ENCODE measurements around the gene CCDC39.

Gene CCDC39

GRCh38 chr3:180679178-180680096 is at the start of gene CCDC39:
TSS of gene CCDC39 (minus strand) at chr3:180679489. CDS start at chr3:180679380, 109 bp downstream.
- Histone ChIP-seq H3K4me1 (ENCODE audit: insufficient read depth, low read length) (no peaks in the 10 kb centered on the region), H3K27me3 (ENCODE audit: insufficient read depth, low read length) (peaks cover 18% of the 10 kb centered on the region), H3K36me3 (ENCODE audit: insufficient read depth, low read depth, low read length) (no peaks in the 10 kb centered on the region), H3K9me3 (ENCODE audit: insufficient read depth, low read depth, low read length) (no peaks in the 10 kb centered on the region), H3K4me3 (ENCODE audit: low read length) (peak within 1 kb of the TSS; percentile 78), H3K27ac (ENCODE audit: low read length) (no peak within 1 kb of the TSS), H3K9ac (ENCODE audit: low read depth, low read length) (peak within 1 kb of the TSS; percentile 50; the same call in 1 of the 2 replicates)

- Histone ChIP-seq H3K9ac (ENCODE audit: low read depth, low read length) (no peak overlapping the region), H3K27ac (ENCODE audit: low read length) (no peak overlapping the region), H3K36me3 (ENCODE audit: insufficient read depth, low read depth, low read length) (no peaks in the 10 kb centered on the region), H3K9me3 (ENCODE audit: insufficient read depth, low read depth, low read length) (no peaks in the 10 kb centered on the region), H3K4me3 (ENCODE audit: low read length) (no peak overlapping the region), H3K27me3 (ENCODE audit: insufficient read depth, low read length) (no peaks in the 10 kb centered on the region), H3K4me1 (ENCODE audit: insufficient read depth, low read length) (peaks cover 7% of the 10 kb centered on the region)
These were observed 40.7 kb upstream of the CCDC39 start for GRCh38 chr3:180720012-180720411.

GRCh38 chr3:180707896-180708295 is 28.6 kb upstream of the CCDC39 start:
- H3K27ac ChIP-seq (ENCODE audit: low read length) = peak overlapping the region; percentile 28
- peak overlapping the region; percentile 41; the same call in 1 of the 2 replicates for H3K4me3 ChIP-seq (ENCODE audit: low read length)
- H3K9me3 ChIP-seq (ENCODE audit: insufficient read depth, low read depth, low read length) = peaks cover 5% of the 10 kb centered on the region
- peak overlapping the region; percentile 27; the same call in 1 of the 2 replicates for H3K9ac ChIP-seq (ENCODE audit: low read depth, low read length)
- H3K36me3 ChIP-seq (ENCODE audit: insufficient read depth, low read depth, low read length) = no peaks in the 10 kb centered on the region
- H3K4me1 ChIP-seq (ENCODE audit: insufficient read depth, low read length) = peaks cover 19% of the 10 kb centered on the region; the same call in 1 of the 2 replicates
- H3K27me3 ChIP-seq (ENCODE audit: insufficient read depth, low read length) = no peaks in the 10 kb centered on the region

- Histone ChIP-seq H3K9ac (ENCODE audit: low read depth, low read length) (no peak overlapping the region), H3K27ac (ENCODE audit: low read length) (no peak overlapping the region), H3K4me3 (ENCODE audit: low read length) (no peak overlapping the region), H3K36me3 (ENCODE audit: insufficient read depth, low read depth, low read length) (no peaks in the 10 kb centered on the region), H3K9me3 (ENCODE audit: insufficient read depth, low read depth, low read length) (peaks cover 8% of the 10 kb centered on the region), H3K27me3 (ENCODE audit: insufficient read depth, low read length) (no peaks in the 10 kb centered on the region), H3K4me1 (ENCODE audit: insufficient read depth, low read length) (peaks cover 19% of the 10 kb centered on the region; the same call in 1 of the 2 replicates)
These were observed 26.3 kb upstream of the CCDC39 start for GRCh38 chr3:180705619-180706018.

- no peaks in the 10 kb centered on the region for H3K27me3 ChIP-seq (ENCODE audit: insufficient read depth, low read length)
- peaks cover 19% of the 10 kb centered on the region; the same call in 1 of the 2 replicates for H3K4me1 ChIP-seq (ENCODE audit: insufficient read depth, low read length)
- H3K9ac ChIP-seq (ENCODE audit: low read depth, low read length) = no peak overlapping the region
- H3K4me3 ChIP-seq (ENCODE audit: low read length) = no peak overlapping the region
- no peaks in the 10 kb centered on the region for H3K36me3 ChIP-seq (ENCODE audit: insufficient read depth, low read depth, low read length)
- peaks cover 8% of the 10 kb centered on the region for H3K9me3 ChIP-seq (ENCODE audit: insufficient read depth, low read depth, low read length)
- H3K27ac ChIP-seq (ENCODE audit: low read length) = no peak overlapping the region
These were observed 25.2 kb upstream of the CCDC39 start for GRCh38 chr3:180704532-180704931.

GRCh38 chr3:180700941-180701340 is 21.7 kb upstream of the CCDC39 start:
- no peaks in the 10 kb centered on the region for H3K36me3 ChIP-seq (ENCODE audit: insufficient read depth, low read depth, low read length)
- H3K9ac ChIP-seq (ENCODE audit: low read depth, low read length) = no peak overlapping the region
- H3K4me1 ChIP-seq (ENCODE audit: insufficient read depth, low read length) = no peaks in the 10 kb centered on the region
- H3K9me3 ChIP-seq (ENCODE audit: insufficient read depth, low read depth, low read length) = peaks cover 8% of the 10 kb centered on the region
- H3K4me3 ChIP-seq (ENCODE audit: low read length) = no peak overlapping the region
- H3K27ac ChIP-seq (ENCODE audit: low read length) = no peak overlapping the region
- no peaks in the 10 kb centered on the region for H3K27me3 ChIP-seq (ENCODE audit: insufficient read depth, low read length)

- Histone ChIP-seq H3K36me3 (ENCODE audit: insufficient read depth, low read depth, low read length) (no peaks in the 10 kb centered on the region), H3K4me1 (ENCODE audit: insufficient read depth, low read length) (no peaks in the 10 kb centered on the region), H3K9me3 (ENCODE audit: insufficient read depth, low read depth, low read length) (peaks cover 7% of the 10 kb centered on the region), H3K9ac (ENCODE audit: low read depth, low read length) (no peak overlapping the region), H3K27ac (ENCODE audit: low read length) (no peak overlapping the region), H3K4me3 (ENCODE audit: low read length) (no peak overlapping the region), H3K27me3 (ENCODE audit: insufficient read depth, low read length) (no peaks in the 10 kb centered on the region)
These were observed 19.5 kb upstream of the CCDC39 start for GRCh38 chr3:180698760-180699270.

- Histone ChIP-seq H3K27me3 (ENCODE audit: insufficient read depth, low read length) (no peaks in the 10 kb centered on the region), H3K4me1 (ENCODE audit: insufficient read depth, low read length) (peaks cover 8% of the 10 kb centered on the region; the same call in 1 of the 2 replicates), H3K9ac (ENCODE audit: low read depth, low read length) (no peak overlapping the region), H3K4me3 (ENCODE audit: low read length) (no peak overlapping the region), H3K27ac (ENCODE audit: low read length) (no peak overlapping the region), H3K36me3 (ENCODE audit: insufficient read depth, low read depth, low read length) (no peaks in the 10 kb centered on the region), H3K9me3 (ENCODE audit: insufficient read depth, low read depth, low read length) (no peaks in the 10 kb centered on the region)
These were observed 15.0 kb upstream of the CCDC39 start for GRCh38 chr3:180694321-180694720.

- Histone ChIP-seq H3K4me1 (ENCODE audit: insufficient read depth, low read length) (peaks cover 8% of the 10 kb centered on the region; the same call in 1 of the 2 replicates), H3K27me3 (ENCODE audit: insufficient read depth, low read length) (no peaks in the 10 kb centered on the region), H3K9me3 (ENCODE audit: insufficient read depth, low read depth, low read length) (no peaks in the 10 kb centered on the region), H3K4me3 (ENCODE audit: low read length) (no peak overlapping the region), H3K9ac (ENCODE audit: low read depth, low read length) (no peak overlapping the region), H3K36me3 (ENCODE audit: insufficient read depth, low read depth, low read length) (no peaks in the 10 kb centered on the region), H3K27ac (ENCODE audit: low read length) (no peak overlapping the region)
These were observed 14.4 kb upstream of the CCDC39 start for GRCh38 chr3:180693656-180694055.

GRCh38 chr3:180690061-180690460 is 10.8 kb upstream of the CCDC39 start:
- peaks cover 9% of the 10 kb centered on the region; the same call in 1 of the 2 replicates for H3K4me1 ChIP-seq (ENCODE audit: insufficient read depth, low read length)
- no peaks in the 10 kb centered on the region for H3K27me3 ChIP-seq (ENCODE audit: insufficient read depth, low read length)
- H3K9me3 ChIP-seq (ENCODE audit: insufficient read depth, low read depth, low read length) = no peaks in the 10 kb centered on the region
- H3K9ac ChIP-seq (ENCODE audit: low read depth, low read length) = no peak overlapping the region
- H3K4me3 ChIP-seq (ENCODE audit: low read length) = no peak overlapping the region
- H3K36me3 ChIP-seq (ENCODE audit: insufficient read depth, low read depth, low read length) = no peaks in the 10 kb centered on the region
- H3K27ac ChIP-seq (ENCODE audit: low read length) = no peak overlapping the region

GRCh38 chr3:180684807-180685206 is 5.5 kb upstream of the CCDC39 start:
- no peak overlapping the region for H3K27ac ChIP-seq (ENCODE audit: low read length)
- no peak overlapping the region for H3K9ac ChIP-seq (ENCODE audit: low read depth, low read length)
- no peaks in the 10 kb centered on the region for H3K27me3 ChIP-seq (ENCODE audit: insufficient read depth, low read length)
- no peak overlapping the region for H3K4me3 ChIP-seq (ENCODE audit: low read length)
- H3K9me3 ChIP-seq (ENCODE audit: insufficient read depth, low read depth, low read length) = no peaks in the 10 kb centered on the region
- peaks cover 5% of the 10 kb centered on the region; the same call in 1 of the 2 replicates for H3K4me1 ChIP-seq (ENCODE audit: insufficient read depth, low read length)
- H3K36me3 ChIP-seq (ENCODE audit: insufficient read depth, low read depth, low read length) = no peaks in the 10 kb centered on the region

GRCh38 chr3:180683816-180684215 is 4.5 kb upstream of the CCDC39 start:
- H3K27me3 ChIP-seq (ENCODE audit: insufficient read depth, low read length) = peaks cover 4% of the 10 kb centered on the region
- H3K27ac ChIP-seq (ENCODE audit: low read length) = no peak overlapping the region
- H3K4me1 ChIP-seq (ENCODE audit: insufficient read depth, low read length) = peaks cover 5% of the 10 kb centered on the region; the same call in 1 of the 2 replicates
- H3K9ac ChIP-seq (ENCODE audit: low read depth, low read length) = no peak overlapping the region
- no peaks in the 10 kb centered on the region for H3K9me3 ChIP-seq (ENCODE audit: insufficient read depth, low read depth, low read length)
- H3K36me3 ChIP-seq (ENCODE audit: insufficient read depth, low read depth, low read length) = no peaks in the 10 kb centered on the region
- no peak overlapping the region for H3K4me3 ChIP-seq (ENCODE audit: low read length)

Data from iPS-20b (cell line).